Activated T-cell treated with anti-CD3 and anti-CD28 coated beads, Interleukin-2, amount 50 U/mL, for 1 hour (primary cell): ENCODE data around the gene RNASE9.
A peak's percentile ranks its signal among the peaks of the same experiment; 100 is the strongest.
"Not testable (repeated sequence)": the region's sequence is repeated elsewhere in the genome, so short reads cannot be mapped to it uniquely, and the experiment has no call there.

Source experiments
- DNase-seq: peaks from one replicate; pipeline ENCODE4 v3.0.0-alpha.2; 2020

Gene RNASE9

DNA sequence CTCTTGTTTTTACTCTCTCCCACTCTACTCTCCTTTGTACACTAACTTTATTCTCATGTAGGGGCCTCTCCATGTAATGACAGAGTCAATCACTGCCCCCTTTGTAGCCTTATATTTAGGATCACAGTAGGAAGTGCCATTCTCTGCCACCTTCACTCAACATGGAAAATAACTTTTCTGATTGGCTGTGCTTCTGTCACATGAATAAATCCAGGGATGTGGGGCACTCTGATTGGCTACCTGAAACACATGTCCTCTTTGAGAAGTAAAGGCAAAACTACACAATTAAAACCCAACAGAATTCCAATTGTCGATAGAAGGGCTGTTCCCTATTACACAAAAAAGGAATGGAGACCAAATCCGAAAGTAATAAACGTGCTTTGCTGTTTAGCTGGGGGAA lies at the start of gene RNASE9:
RNASE9 (minus strand) TSS at position 87 of the 400 bp plus-strand sequence.
- no peak for DNase-seq

DNA sequence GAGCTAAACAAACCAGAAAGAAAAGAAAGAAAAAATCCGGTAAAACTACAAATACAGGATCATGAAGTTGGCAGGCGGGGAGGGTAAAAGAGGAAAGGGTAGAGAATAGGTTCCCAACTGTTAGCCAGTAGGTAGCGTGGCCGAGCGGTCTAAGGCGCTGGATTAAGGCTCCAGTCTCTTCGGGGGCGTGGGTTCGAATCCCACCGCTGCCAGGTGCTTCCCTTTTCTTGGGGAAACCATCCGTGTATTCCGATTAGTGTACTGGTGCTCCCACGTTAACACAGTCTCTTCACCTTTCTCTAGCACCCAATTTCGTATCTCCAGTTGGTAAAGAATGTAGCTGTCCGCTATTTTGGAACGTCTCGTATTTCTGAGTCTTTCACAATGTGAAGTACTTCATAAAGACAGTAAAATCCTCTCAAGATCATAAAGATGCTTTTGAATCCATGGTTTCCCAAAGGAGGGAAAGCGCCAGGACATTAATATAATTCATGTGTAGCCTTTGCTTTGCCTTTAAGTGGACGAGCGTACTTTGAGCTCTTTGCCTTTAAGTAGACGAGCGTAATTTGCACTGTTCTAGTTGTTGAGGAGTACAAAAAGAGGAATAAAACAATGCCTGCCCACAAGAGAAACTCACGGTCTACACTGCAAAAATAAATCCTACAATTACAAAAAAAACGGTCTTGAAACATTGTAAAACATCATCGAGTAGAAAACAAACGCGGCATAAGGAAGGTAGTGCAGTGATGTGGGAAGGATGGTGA lies 49.3 kb upstream of the RNASE9 start:
- peak; percentile 77 for DNase-seq

DNA sequence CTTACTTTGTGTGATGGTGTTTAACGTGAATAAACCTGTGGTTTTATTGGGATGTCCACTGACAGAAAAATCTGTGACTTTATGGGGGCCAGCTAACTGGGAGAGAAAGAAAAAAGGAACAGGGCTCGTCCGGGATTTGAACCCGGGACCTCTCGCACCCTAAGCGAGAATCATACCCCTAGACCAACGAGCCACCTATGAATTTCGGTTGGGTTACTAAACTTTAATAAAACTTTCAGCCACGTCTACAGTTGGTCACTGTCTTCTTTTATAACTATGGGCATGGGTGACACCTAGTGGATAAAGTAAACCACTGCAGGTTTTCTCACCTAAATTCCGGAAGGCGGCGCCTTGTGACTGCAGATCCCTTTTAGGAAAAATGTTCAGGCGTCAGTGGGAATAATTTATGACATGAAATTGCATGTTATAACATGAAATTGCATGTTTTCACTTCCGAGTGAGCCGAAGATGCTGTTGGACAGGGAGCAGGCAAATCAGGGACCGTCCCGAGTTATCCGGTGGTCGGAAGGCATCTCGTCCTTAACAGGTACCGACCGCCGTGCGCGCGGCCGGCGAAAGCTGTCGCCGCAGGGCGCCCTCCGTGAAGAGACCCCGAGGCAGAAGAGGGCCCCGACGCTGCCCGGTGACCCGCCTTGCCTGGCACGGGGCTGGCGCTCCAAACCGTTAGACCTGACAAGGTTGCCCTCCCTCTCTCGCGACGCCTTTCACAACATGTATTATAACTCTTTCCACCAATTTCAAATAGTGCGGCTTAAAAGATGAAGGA lies 48.6 kb upstream of the RNASE9 start:
- DNase-seq, result peak; percentile 63

DNA sequence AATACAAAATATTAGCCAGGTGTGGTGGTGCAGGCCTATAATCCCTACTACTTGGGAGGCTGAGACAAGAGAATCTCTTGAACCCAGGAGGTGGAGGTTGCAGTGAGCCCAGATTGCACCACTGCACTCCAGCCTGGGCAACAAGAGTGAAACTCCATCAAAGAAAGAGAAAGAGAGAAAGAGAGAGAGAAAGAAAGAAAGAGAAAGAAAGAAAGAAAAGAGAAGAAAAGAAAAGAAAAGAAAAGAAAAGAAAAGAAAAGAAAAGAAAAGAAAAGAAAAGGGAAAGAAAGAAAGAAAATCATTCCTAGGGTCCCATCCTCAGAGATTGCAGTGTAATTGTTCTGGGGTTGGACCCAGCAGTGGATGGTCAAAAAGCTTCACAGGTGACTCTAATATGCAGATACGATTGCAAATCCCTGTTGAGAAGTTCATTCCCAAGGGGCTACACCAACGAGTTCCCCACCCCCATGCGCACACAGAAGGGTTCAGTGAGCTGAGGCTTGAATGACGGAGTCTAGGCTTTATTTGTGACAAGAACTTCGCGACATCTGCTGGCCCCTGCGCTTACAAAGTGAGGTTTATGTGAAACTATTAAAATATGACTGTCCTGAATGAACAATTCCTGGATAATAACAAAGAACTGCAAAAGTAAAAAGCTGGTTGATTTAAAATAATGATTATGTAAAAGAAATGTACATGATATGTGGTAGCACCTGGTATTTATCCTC lies 47.7 kb upstream of the RNASE9 start:
- DNase-seq, result no peak

DNA sequence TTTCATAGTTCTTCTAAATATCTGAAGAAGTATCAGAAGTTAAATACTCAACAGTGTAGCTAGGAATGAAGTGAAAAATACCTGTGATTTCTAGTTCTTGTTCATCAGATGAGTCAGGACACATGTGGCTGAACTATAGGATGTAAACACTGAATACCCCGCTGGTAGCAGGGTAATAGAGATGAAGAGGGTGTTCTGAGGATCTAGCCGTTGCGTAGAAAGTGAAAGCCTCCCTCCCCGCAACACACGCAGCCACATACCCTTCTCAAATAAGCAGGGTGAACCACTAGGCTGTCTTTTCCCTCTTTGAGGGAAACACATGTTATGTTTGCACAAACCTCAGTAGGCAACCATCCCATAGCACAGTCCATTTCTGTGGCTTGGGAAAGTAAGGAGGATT lies 46.8 kb upstream of the RNASE9 start:
- no peak for DNase-seq

DNA sequence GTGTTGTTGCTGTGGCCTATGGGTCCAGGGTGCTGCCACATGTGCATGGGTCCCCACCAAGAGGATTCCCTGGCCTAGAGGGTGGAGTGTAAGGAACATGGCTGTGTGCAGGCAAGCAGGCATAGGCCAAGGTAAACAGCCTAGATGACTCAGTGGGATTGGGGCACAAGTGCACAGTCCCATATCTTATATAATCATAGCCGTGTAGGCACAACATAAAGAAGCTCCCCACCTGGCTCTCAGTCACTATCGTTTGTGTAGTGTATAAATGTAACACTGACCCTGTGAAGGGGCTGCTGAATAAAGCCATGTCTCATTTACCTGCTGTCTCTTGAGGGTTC lies 46.0 kb upstream of the RNASE9 start:
- DNase-seq, result no peak

DNA sequence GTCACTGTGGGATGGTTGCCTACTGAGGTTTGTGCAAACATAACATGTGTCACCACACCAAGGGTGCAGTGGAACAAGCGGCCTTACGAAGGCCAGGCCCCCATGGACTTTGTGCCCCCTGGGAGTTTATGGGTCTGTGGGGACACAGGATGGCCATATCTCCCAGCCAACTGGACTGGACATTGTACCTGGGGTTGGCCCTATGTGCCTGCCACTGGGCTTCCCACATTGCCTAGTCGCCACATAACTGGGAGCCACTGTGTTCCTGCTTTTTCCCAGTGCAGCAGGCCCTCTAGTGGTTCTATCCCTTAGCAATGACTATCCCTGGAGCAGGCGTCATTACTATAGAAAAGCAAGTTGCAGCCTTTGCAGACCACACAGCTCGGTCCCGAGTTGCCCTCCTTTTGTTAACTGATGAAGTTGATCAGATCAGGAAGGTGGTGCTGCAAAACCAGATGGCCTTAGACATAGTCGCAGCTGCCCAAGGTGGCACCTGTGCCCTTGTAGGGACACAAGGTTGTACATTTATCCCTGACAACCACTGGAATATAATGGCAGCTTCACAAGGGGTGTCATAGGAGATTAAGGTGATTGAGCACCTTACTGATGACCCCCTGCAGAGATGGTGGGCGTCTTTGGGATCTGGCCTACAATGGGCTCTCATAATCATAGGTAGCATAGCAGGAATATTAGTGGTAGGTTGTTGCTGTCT lies 45.5 kb upstream of the RNASE9 start:
- no peak for DNase-seq

DNA sequence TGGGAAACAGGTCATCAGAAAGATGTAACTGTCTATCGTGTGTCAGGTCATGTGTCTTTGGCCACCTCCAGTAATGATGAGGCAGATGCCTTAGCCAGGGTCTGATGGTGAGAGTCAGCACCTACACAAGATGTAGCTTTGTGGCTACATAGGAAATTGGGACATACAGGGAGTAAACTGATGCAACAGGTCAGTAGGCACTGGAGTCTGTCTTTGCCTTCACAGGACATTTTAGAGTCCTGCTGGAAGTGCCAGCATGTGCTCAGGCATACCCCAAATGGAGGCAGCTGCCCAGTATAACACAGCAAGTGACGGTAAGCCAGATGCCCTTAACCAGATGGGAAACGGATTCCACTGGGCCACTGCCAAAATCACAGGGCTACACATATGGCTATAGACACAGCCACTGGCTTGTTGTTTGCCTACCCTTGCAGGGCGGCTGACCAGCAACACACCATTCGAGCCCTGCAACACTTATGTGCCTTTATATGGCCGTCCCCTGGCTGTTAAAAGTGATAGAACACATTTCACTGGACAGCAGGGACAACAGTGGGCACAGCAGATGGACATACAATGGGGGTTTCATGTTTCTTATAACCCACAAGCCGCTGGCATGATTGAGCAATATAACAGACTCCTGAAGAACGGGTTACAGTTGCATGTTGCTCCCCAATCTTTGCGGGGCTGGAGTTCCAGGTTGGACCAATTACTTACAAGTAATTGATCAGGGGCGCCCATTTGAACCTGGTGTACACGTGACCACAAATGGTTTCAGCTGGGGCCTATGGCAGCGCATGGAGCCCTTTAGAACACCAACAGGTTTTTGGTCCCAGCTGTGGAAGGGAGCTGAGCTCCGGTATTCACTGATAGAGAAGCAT lies 43.2 kb upstream of the RNASE9 start:
- DNase-seq, result no peak

DNA sequence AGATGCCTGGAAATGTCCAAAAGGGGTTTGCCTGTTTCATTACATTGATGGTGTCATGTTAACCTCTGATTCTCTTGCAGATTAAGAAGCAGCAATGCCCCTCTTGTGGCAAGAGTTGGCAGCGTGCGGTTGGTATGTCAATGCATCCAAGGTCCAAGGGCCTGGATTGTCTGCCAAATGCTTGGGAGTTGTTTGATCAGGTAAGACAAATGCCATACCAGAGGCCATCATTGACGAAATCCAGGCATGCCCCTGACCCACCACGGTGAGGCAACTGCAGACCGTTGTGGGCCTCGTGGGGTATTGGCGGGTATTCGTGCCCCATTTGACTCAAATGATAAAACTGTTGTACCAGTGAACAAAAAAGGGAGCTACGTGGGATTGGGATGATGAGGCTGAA lies 41.7 kb upstream of the RNASE9 start:
- no peak for DNase-seq

DNA sequence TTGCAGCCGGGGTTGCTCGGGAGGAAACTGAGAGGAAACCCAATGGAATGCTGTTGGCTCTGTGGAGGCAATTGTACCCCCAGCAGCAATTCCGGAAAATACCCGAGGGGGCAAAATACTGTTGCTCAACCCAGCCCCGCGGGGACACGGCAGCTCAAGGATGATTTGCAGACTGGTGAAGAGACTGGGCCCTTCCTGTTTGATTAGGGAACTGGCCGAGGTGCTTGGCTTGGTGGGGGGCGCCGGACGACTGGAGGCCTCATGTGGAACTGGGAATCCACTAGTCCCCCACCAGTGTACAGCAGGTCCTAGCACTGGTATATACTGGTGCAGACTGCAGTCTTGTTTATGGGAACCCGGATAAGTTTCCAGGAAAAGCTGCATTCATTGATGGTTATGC lies 40.7 kb upstream of the RNASE9 start:
- DNase-seq, result no peak

DNA sequence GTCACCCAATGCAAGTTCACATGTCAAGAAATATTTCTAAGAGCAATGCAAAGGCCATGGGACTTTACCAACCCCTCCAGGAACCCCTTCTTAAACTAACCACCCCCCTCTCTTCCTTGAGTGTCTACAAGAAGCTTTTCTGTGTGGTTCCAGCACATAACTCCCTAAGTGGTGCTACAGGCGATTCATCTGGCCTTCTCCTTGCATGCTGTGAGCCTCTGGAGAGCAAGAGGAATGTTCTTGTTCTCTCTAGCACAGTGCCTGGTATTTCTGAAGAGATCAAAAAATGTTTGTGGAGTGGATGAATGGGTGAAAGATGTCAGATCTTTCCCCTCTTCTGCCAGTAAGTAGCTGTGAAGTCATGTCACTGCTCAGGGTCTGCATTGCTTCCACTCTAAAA lies 36.3 kb upstream of the RNASE9 start:
- no peak for DNase-seq

DNA sequence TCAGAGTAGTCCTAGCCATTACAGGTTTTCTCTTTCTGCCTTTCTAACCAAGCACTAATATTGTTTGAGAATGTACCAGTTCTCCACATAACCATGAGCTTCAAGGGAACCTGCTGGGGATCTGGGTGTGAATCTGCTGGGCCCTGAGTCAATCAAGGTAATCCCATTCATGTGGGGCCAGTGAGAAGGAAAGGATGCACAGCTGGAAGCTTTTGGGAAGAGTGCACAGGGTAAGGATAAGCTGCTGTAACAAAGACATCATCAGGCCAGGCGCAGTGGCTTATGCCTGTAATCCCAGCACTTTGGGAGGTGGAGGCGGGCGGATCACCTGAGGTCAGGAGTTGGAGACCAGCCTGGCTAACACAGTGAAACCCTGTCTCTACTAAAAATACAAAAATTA lies 34.9 kb upstream of the RNASE9 start:
- DNase-seq, result not testable (repeated sequence)

DNA sequence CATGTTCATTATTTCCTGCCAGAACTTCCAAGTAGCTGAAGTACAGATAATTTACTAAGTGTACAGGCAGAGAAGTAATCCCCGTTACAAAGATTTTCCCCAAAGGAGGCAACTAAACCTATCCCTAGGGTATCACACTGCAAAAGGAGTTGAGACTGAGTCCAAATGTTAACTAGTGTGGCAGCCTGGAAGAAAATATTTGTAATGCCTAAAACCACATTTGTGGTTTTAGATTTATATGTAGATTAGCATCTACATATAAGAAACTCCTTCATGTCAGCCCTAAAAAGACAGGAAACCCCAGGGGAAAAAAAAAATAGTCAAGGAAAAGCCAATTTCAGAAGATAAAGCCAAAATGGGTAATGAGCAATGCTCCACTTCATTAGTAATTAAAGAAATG lies 31.7 kb upstream of the RNASE9 start:
- DNase-seq, result no peak

DNA sequence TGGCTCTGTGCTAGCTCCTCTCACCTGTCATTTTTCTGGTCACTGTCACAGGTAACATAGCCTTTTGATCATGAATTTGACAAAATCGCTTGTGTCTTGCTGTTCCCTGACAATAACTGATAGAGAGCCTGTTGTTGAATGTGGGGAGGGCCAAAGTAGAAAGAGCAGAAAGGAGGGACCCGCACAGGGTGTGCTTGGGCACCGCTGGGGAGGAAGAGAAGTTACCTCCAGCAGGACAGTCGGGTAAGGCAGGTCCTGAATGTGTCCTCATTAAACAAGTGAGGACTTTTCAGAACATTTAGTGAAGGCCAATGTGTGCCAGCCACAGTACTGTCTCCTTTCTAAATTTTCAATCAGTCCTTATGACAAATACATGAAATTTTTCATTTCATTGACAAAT lies 30.4 kb upstream of the RNASE9 start, which contains the start of gene RNASE12:
RNASE12 (minus strand) TSS at position 142 of the 400 bp plus-strand sequence. CDS start 653 bp downstream, outside the sequence.
- DNase-seq, result no peak

DNA sequence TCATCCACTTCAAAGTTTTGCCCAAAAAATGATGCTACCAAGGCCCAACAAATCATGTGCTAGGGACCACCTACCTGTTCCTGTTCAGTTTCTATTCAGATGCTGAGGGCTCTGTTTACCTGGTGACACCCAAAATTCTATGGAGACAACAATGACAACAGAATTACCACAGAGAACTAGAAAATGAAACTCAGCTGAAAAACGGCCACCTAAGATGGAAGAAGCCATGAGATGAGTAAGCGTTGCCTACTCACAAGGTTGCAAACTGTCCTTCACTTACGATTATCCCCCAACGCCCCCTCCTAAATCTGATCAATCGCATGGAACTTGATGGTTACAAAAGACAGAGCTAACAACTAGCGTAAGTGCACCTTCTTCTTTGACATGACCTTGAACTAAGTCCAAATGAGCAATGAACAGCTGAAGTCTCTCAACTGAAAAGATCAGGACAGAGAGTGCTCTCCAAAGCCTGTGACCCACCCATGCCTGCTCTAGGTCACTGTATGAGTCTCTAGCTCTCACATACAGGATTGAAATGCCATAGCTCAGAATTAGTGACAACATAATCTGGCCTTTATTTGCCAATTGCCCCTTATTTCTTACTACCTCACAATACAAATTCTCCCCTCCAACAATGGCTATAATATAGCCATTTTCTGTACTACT lies 26.8 kb upstream of the RNASE9 start, which contains the start of gene RNASE11:
RNASE11 (minus strand) TSS at position 513 of the 666 bp plus-strand sequence.
- no peak for DNase-seq

DNA sequence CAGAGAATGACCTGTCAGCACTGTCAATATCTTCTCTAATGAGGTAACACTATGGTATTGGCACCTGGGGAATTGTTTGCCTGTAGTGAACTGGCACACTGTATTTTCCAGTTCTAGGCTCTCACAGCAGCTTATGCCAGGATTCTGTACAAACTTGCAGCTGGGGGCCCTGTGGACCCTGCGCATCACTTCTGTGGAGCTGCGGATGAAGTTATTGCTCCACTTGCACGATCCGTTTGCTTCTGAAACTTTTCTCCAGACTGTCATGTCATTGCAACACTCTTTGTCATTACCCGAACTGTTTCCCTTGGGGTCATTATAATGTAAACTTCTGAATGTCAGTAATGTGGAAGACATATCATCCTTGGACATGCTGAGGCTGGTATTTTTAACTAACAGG lies 23.1 kb upstream of the RNASE9 start:
- DNase-seq, result no peak

DNA sequence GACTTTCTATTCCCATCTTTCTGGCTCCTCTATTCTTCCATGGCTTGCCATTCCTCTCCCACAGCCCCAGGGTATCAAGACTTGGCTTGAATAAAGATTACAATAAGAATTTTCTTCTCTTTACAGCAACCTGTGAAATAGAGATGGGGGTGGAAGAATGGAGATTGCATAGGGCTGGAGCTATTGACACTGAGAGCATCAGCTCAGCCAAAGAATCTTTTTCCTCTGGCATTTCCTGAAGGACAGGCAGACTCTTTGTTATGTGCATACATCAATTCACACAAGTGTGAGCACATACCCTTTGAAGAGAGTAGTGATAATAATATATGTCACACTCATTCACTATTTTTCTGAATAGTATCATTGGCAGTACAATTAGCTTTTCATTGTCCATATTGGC lies 22.3 kb upstream of the RNASE9 start:
- no peak for DNase-seq

DNA sequence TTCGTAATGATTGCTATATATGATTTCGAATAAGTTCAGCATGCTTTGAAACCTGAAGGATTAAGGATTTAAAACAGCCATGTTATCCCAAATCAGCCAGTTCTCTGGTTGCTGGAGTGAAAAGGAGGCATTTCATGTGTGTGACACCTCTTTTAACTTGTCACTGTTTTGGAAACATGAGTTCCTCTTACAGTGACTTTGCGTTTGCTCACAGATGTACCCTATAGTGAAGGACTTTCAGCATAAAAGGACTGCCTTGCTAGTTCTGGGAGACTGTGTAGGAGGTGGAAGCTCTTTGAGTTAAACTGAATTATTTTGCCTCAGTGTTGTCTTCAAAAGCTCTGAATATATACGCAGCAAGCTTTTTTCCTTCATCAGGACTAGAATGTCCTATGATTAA lies 19.4 kb upstream of the RNASE9 start:
- no peak for DNase-seq

DNA sequence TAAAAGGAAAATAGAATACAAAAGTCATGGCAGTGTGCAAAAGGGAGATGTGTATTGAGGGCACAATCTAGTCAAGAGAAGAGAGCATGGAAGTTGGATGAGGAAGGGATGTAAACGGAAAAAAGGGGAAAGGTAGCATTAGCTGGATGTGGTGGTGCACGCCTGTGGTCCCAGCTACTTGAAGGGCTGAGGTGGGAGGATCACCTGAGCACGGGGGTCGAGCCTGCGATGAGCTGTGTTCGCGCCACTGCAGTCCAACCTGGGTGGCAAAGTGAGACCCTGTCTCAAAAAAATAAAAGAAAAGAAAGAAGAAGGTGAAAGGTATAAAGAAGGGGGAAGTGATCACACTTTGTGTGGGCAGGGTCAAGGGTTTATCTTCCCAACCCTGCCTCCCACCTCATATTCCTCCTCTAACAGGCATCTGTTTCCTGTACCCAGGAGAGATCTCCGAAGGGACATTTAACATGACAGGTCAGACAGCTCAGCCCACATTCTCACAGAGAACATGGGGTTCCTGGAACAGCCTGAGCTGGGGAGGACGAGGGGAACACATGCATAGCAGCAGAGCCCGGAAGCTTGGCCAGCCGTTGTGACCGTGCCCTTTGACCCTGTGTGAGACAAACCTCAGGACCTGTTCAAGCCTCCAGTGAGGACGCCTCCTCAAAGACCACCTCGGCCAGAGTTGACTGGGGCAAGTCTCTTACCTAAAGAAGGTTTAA lies 18.1 kb upstream of the RNASE9 start:
- DNase-seq, result no peak

DNA sequence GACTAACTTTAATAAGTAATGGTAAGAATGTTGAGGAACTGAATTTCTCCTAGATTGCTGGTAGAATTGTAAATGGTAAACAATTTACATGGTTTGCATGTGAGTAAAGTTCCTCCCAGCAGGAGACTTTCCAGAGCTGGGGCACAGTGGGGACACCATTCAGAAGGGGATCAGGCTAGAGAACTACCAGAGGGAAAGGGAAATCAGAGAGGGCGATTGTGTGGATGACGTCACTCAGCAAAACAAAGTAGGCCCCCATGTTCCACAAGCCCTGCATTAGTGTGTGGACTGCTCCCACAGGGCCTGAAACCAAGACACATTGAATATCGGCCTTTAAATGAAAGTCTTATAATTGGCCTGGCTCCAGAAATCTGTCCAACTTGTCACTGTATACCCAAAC lies 17.5 kb upstream of the RNASE9 start:
- DNase-seq, result no peak
